SK-N-SH treated with all-trans-retinoic acid at 6 μM for 48 hours (cell line): ENCODE results near the gene TMEM45B.

Source experiments
- ARNTL ChIP-seq: fragments of 450-650 bp; formaldehyde crosslinking; IDR thresholded peaks from 2 replicates; pipeline ENCODE4 v1.5.0; 2020; ENCODE audit warnings: low read depth, mild to moderate bottlenecking, moderate library complexity, borderline replicate concordance
- BACH2 ChIP-seq: fragments of 250-450 bp; sonication (Bioruptor Pico); IDR thresholded peaks from 2 replicates; pipeline ENCODE4 v1.9.0; 2021; ENCODE audit warnings: mild to moderate bottlenecking, borderline replicate concordance
- CSRNP3 ChIP-seq: fragments of 250-450 bp; sonication (Bioruptor Pico); IDR thresholded peaks from 2 replicates; pipeline ENCODE4 v1.5.1; 2021; ENCODE audit warnings: mild to moderate bottlenecking, moderate library complexity
- RARB ChIP-seq: fragments of 250-450 bp; sonication (Bioruptor Pico); IDR thresholded peaks from 2 replicates; pipeline ENCODE4 v1.8.0; 2021; ENCODE audit warnings: mild to moderate bottlenecking, moderate library complexity
- SNAI2 ChIP-seq: fragments of 250-450 bp; sonication (Bioruptor Pico); IDR thresholded peaks from 2 replicates; pipeline ENCODE4 v1.5.0; 2020; ENCODE audit warnings: mild to moderate bottlenecking, moderate library complexity
- TCF4 ChIP-seq: fragments of 250-450 bp; sonication (Bioruptor Pico); IDR thresholded peaks from 2 replicates; pipeline ENCODE4 v1.8.0; 2021; ENCODE audit warnings: mild to moderate bottlenecking, moderate library complexity, borderline replicate concordance
- ZC3H10 ChIP-seq: fragments of 250-450 bp; sonication (Bioruptor Pico); IDR thresholded peaks from 2 replicates; pipeline ENCODE4 v1.5.1; 2021; ENCODE audit warnings: mild to moderate bottlenecking, moderate library complexity
- ZNF565 ChIP-seq: fragments of 450-650 bp; formaldehyde crosslinking; conservative IDR thresholded peaks from 2 replicates; pipeline ENCODE4 v1.5.0; 2020; ENCODE audit warnings: low read depth, mild to moderate bottlenecking, moderate library complexity

DNA sequence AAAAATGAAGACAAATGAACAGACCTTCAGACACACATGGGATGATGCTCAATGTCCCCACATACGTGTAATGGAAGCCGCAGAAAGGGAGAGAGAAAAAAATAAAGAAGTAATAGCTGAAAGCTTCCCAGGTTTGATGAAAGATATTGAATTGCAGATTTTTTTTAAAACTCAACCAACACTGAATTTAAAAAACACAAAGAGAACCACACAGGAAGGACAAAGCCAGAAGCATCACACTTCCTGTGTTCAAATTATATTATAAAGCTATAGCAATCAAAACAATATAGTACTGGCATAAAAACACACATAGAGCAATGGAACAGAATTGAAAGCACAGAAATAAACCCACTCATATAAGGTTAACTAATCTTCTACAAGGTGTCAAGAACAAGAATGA, 26.5 kb downstream of the TMEM45B start:
- no peak for TF ChIP-seq ZNF565 (CRISPR knock-in tag)
- no peak for TF ChIP-seq ZC3H10
- no peak for TF ChIP-seq CSRNP3 (CRISPR knock-in tag)
- TF ChIP-seq TCF4 (CRISPR knock-in tag) = no peak
- no peak for TF ChIP-seq ARNTL (CRISPR knock-in tag)
- no peak for TF ChIP-seq BACH2
- no peak for TF ChIP-seq SNAI2
- no peak for TF ChIP-seq RARB (CRISPR knock-in tag)
